K562 (cell line): ENCODE results near the gene RAI1.

Source experiments
- BCL6 ChIP-seq: fragments of 250-450 bp; sonication (Bioruptor Pico); IDR thresholded peaks from 2 replicates; pipeline ENCODE4 v1.4.0; 2020
- CTCF ChIP-seq, 3 experiments: IDR thresholded peaks in 2 of 3; conservative IDR thresholded peaks in 1 of 3; 2 replicates each; pipeline ENCODE4 v1.5.1; 2011 to 2012; ENCODE audit warnings: low read length in 3 of 3, mild to moderate bottlenecking in 3 of 3, control low read depth in 2 of 3, improper control_type of control experiment in 1 of 3, inconsistent platforms in 1 of 3, low read depth in 1 of 3, mixed read lengths in 1 of 3, moderate library complexity in 1 of 3; ENCODE audit not compliant: insufficient read depth in 2 of 3
- FOSL1 ChIP-seq: fragments of 200-800 bp; sonication (Bioruptor generic); conservative IDR thresholded peaks from 2 replicates; pipeline ENCODE4 v1.6.1; 2016; ENCODE audit warnings: missing genetic modification characterization, missing compliant biosample characterization
- HMGXB4 ChIP-seq: sonication (generic); formaldehyde crosslinking; IDR thresholded peaks from 2 replicates; pipeline ENCODE4 v1.8.1; 2023; ENCODE audit warnings: mild to moderate bottlenecking, missing genetic modification reagents
- MYC ChIP-seq, 2 experiments: fragments of 250-450 bp in 1 of 2; sonication (Bioruptor Pico) in 1 of 2; IDR thresholded peaks; 2 replicates each; pipeline versions ENCODE4 v1.5.1 to v1.6.1; 2012 to 2021; ENCODE audit warnings: low read depth in 2 of 2, borderline replicate concordance in 1 of 2, improper control_type of control experiment in 1 of 2, low read length in 1 of 2, mild to moderate bottlenecking in 1 of 2, moderate library complexity in 1 of 2
- WHSC1 ChIP-seq: IDR thresholded peaks from one replicate; pipeline ENCODE4 v1.6.1; 2012; ENCODE audit warnings: low read length, control low read depth, inconsistent platforms
- TF ChIP-seq, protein P1 (sequence below): fragments of 450-650 bp; IDR thresholded peaks from 2 replicates; pipeline ENCODE4 v1.6.1; 2016

DNA sequence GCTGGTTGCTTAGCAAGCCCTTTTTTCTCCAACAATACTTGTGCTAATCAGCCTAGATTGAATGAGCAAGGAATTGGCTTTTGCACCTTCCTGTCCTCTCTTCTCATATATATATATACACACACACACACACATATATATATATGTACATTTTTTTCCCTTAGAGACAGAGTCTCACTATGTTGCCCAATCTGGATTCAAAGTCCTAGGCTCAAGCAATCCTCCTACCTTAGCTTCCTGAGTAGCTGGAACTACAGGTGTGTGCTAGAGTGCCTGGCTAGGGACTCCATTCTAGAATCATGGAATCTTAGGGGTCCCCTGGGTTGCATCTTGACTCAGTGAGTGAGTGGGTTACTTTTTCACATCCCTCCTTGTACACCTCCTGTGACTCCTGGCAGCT is 27.0 kb downstream of the RAI1 start:
- no peak for TF ChIP-seq CTCF (IDR thresholded peaks at IDR 0.05 in 2 of 3, conservative IDR thresholded peaks at IDR 0.05 in 1 of 3; ENCODE audit: insufficient read depth in 2 of 3, low read depth in 1 of 3, low read length in 3 of 3)
- TF ChIP-seq MYC (IDR thresholded peaks at IDR 0.05; ENCODE audit: low read depth, low read length) = no peak
- no peak for TF ChIP-seq MYC (CRISPR knock-in tag; IDR thresholded peaks at IDR 0.05; ENCODE audit: borderline replicate concordance, low read depth)
- TF ChIP-seq, protein P1, sequence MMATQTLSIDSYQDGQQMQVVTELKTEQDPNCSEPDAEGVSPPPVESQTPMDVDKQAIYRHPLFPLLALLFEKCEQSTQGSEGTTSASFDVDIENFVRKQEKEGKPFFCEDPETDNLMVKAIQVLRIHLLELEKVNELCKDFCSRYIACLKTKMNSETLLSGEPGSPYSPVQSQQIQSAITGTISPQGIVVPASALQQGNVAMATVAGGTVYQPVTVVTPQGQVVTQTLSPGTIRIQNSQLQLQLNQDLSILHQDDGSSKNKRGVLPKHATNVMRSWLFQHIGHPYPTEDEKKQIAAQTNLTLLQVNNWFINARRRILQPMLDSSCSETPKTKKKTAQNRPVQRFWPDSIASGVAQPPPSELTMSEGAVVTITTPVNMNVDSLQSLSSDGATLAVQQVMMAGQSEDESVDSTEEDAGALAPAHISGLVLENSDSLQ = no peak
- no peak for TF ChIP-seq BCL6 (CRISPR knock-in tag)
- TF ChIP-seq FOSL1 (tag) = no peak
- no peak for TF ChIP-seq WHSC1
- TF ChIP-seq HMGXB4 (CRISPR knock-in tag) = no peak
